Measurements from ENCODE around the gene VPS13C.
A peak's percentile ranks its signal among the peaks of the same experiment; 100 is the strongest.

The VPS13C gene

DNA sequence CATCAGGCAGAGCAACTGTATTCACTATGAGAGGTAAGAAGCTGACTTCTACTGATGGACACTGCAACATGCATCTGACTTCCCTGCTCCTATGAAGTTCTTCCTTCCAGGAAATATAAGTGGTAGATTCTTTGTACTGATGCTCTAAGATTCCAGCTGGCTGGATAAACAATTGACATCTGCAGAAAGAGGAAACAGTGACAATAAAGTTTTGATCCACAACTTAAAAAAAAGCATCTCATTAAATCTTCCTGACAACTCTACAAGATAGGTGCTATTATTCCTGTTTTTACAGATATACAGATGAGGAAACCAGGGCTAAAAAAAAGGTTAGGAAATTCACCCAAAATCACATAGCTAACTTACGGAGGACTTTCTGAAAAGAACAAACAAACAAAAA lies 142.8 kb downstream of the VPS13C start:
- no peak for DNase-seq

DNA sequence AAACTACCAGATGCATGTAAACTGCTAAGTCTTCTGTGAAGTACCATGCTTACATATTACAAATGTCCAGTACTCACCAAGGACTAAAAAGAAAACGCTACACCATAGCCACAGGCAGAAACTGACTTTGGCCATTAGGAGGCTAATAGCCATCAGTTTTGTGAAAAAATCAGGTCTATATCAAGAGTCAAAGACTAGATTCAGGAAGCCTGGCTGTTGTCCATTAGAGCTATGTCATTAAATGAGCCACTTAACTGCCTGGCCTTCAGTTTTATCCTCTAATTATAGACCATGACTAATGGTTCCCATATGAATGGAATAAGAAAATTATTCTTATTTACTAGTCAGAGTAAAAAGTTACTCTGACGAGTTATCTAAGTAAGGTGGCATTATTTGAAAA lies 144.1 kb downstream of the VPS13C start:
- DNase-seq = no peak

DNA sequence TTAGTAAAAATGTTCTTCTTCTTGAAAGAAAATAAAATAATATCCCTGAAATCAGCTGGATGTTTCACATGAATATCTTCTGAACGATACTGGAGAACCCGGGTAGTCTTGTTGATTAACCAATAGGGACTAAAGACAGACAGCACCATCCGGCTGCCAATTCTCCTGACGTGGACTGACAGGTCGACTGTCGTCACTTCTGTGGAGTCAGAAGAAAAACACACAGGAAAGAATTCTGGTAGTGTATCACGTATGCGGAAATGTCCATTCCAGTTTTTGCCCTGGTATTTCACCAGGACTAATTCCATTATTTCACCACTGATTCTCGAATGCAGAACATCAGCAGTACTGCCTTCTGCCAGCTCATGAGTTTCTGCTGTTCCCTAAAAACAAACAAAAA lies 144.6 kb downstream of the VPS13C start:
- DNase-seq = no peak

DNA sequence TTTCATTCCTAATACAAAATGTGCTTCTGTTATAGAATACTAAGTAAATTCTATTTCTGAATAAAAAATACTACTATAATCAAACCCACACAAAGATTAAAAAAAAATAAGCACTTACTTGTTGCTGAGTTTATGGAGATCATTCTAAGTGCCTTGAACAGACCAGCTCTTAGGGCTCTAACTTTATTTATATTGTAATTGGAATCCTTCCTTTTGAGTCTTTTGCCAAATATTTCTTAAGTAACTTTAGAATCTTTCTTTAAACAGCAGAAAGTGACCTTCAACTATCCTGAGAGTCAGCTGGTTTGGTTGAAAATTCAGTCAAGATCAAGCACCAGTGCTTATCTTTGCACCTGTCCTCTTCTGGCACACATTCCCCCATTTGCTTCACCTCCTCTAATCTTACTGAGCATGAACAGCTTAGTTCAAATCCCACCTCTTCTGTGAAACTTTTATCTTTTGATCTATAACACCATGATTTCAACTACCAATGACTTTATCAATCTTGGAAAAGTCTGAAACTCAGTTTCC lies 149.3 kb downstream of the VPS13C start:
- no peak for DNase-seq

DNA sequence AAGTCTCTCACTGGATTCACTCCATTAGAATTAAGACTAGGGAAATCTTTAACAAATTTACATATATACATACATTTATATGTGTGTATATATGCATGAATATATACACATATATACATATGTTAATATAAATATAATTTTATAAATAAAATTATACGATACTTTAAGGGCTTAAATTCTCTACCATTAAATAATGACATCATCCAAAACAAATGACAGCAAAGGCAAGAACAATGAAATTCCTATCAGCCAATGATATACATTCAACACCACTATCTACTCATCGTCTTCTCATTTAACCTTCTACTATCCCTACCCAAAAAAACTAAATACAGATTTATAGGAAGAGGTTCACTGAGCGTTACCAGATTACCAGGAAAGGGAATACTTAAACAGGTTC lies 152.0 kb downstream of the VPS13C start:
- DNase-seq = no peak

DNA sequence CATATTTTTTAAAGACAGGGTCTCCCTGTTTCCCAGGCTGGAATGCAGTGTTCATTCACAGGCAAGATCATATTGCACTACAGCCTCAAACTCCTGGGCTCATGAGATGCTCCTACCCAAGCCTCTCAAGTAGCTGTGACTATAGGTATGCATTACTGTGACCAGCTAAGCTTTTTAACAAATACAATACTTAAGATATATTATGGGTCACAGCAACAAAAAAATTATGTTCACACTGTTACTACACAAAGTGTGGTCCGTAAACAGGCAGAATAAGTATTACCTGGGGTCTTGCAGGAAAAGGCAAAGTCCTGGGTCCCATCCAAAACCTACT lies 152.5 kb downstream of the VPS13C start:
- no peak for DNase-seq

DNA sequence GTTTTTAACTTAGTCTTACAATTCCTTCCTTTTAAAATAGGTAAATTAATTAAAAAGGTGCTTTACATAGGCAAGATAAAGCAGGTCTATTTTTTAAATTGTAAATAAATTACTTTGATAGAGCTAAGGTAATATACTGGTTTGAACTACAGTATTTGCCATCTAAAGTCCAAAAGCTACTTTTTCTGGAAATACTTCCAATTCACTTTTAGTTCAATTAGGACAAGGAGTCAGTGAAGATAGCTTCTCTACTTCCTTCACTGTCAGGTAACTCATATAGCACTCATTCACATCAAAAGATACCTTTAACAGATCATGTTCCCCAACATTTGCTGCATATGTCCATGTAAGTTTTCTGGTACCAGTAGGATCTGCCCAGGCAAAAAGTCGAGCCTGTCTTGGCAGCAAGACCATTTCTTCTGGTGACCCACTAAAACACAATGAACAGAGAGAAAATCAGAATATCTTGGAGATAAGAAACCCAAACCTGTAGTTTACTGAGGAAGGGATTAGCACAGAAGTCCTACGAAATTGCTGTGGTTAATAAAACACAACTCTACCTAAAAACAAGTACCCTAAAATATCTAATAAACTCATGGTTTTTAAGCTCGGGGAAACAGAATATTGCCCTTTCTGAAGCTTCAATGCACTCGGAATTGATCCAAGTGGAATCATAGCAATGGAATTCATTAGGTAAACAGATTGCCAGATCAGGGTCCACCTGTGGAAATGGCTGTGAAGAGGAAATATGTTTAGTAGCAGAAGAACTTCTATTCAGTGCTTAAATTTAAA lies 153.1 kb downstream of the VPS13C start:
- DNase-seq = no peak

DNA sequence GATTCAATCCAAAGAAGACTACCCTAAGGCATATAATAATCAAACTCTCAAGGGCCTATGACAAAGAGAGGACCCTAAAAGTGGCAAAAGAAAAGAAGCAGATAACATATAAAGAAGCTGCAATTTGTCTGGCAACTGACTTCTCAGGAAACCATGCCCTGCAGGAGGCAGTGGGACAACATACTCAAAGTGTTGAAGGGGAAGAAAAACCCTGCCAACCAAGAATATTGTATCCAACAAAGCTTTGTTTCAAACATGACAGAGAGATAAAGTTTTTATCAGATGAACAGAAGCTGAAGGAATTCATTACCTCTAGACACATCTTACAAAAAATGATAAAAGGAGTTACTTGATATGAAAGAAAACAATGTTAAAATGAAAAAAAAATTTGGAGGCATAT lies 167.1 kb downstream of the VPS13C start:
- no peak for DNase-seq

DNA sequence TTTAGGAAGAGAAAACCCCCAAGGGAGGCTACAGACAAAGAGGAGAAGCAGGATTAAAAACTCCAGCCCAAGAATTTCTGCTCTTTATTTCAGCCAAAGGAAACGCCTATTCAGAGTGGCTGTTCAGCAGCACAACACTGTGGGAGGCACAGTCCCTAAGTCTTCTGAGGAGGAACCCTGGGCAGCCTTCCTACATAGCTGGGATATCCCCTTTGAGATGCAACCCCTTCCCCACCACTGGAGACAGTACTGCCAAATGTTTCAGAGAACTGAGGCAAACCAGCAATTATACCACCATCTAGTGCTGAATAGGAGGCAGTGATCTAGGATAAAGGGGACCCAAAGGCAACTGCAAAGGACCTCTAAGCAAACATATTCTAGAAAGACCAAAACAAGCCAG lies 168.1 kb downstream of the VPS13C start:
- DNase-seq = no peak

DNA sequence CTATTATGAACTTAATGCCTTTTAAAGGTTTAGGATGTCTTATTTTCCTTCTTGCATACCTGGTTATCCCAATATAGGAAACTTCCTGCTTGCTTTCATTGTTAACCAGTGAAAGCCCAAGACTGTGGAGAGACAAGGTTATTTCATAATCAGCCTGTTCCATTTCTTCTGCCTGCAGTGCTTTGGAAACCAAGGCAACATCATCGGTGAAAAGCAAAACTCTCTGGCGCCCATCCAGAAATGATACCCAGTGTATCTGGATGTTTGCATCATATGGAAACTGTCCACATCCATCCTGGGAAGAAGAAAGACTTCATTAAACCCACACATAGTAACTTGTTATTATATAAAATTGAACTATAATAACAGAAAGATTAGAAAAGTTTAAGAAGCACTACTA lies 170.1 kb downstream of the VPS13C start:
- DNase-seq = no peak

DNA sequence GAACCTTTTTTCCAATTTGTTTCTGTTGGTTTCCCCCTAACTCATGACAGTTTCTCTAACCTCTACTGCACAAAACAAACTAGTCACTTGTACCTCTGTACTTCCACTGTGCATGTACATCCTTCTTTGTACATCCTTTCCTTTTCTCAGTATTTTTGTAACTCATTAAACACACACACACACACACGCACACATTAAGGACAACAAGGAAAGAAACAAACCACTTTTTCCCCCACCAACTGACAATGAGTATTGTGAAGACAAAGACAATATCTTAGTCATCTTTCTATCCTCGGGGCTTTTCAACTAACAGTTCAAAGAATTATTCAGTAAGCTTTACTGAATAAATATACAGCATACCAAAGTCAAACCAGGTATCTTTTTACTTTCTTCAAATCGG lies 170.5 kb downstream of the VPS13C start:
- no peak for DNase-seq

DNA sequence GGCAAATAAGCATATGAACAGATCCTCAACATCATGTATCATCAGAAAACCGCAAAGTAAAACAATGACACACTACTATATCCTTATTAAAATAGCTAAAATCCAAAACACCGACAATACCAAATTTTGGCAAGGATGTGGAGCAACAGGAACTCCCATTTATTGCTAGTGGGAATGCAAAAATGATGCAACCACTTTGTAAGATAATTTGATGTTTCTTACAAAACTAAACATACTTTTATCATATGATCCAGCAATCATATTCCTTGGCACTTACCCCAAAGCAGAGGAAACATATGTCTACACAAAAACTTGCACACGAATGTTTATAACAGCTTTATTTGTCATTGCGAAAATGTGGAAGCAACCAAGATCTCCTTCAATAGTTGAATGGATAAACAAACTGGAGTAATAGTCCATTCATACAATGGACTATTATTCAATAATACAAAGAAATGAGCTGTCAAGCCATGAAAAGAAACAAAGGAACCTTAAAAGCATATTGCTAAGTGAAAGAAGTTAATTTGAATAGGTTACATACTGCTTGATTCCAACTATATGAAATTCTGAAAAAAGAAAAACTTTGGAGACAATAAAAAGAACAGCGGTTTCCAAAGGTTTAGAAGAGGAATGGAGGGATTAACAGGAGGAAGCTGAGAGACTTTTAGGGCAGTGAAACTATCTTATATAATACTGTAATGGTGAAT lies 172.0 kb downstream of the VPS13C start:
- no peak for DNase-seq

DNA sequence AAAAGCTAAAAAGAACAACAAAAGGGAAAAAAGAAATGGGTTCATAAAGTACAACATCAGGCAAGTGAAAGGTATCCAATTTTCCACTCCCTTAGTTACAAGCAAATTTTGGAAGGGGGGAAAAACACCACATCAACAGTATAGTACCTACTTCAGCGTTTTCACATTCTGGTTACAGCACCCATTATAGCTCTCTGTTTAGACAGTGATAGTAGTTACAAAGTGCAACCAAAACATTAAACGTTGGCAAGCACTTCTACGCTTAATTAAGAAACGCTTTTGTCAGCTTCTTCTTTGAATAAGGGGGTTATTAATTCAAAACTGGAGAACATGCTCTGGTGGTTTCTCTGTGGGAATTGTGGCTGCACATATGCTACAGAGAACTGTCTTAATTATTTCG lies 180.2 kb downstream of the VPS13C start:
- DNase-seq = no peak

DNA sequence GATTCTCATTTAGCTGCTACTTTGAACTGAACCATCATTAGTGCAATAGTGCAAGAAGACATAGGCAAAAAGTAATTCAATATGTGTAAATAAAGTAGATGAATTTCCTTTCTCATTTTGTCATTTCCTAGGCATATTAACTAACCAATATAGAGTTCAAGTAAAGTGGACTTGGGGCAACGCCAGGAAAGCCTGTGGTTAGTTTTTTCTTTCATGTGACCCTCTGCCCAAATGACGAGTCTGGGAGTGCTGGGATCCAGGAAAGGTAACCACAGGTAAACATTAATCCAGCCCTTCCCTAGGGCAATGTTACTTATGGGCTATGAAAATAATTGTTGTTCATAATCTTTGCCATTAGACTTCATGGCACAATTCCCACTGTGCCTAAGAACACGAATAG lies 181.0 kb downstream of the VPS13C start:
- no peak for DNase-seq

DNA sequence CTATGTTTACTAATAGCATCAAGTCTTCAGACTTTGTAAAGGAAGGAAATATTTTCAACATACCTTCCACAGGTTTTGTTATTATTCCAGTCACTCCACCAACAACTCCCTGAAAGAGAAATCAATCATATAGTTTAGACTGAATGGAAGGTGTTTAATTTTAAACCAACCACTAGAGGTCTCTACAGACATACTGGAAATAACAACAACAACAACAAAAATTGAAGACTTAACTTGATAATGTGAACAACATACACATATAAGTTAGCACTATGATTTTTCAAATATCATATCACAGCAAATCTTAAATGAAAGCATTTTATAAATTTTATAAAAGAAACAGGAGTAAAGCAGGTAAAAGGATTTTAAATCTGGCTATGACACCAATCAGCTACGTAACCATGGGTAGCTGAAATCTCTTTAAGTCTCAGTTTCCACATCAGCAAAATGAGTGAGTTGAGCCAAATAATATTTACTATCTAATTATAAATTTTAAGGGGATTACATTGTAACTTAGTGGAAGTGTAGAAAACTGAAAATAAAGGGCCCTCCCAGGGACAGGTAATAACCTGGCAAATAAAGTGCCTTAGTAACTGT lies 188.2 kb downstream of the VPS13C start:
- DNase-seq = peak in 1 of 2 experiments; percentile 11

DNA sequence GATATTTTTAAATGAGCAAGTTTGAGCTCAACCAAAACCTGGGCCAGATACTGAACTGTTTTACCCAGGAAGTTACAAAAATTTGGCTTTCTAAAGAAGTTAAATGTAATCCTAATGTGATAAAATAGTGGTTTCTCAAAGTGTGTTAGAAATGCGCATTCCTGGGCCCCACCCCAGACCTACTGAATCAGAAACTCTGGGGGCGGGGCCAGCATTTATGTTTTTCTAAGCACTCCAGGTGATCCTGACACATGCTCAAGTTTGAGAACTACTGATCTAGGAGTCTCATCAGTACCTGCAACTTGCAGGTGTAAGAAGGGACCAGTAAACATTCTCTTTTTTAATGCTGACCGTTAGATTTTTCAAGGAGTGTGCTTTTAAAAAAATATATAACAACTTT lies 190.6 kb downstream of the VPS13C start:
- DNase-seq = no peak

DNA sequence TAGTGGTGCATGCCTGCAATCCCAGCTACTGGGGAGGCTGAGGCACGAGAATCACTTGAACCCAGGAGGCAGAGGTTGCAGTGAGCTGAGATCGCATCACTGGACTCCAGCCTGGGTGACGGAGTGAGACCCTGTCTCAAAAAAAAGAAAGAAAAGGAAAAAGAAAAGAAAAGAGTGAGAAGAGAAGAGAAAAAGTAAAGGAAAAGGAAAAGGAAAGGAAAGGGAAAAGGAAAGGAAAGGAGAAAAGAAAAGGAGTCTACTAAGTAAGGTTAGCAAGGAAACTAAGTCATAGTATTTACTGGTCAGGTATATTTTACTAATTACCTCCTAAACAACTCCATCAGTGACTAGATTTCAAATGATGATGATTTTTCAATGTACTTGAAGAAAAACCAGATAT lies 198.3 kb downstream of the VPS13C start:
- DNase-seq = no peak

DNA sequence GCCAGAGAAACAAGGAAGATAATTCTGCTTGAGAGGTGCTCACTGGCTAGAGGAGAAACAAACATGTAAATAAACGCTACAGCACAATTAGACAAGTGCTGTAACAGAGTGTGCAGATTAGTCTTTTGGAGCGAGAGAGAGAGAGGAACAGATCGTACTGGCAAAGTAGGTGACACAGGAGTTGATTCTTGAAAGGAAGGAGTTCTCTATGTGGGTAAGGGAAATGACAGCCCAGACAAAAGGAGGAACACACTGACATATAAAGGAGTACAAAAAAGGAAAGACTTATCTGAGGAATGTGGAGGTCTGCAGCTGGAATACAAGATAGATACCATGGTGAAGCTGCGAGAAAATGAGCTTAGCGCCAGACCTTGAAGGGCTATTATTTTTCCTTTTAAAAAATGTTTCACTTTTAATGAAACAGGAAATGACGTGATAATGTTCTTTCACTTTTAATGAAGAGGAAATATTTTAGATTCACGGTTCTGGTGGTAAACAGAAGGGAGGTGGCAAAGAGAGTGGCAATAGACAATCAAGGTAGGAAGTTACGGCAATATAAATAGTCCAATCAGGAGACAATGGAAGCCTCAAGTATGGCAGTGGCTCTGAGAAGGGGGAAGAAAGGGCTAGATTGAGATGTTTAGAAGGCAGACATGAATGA lies 202.9 kb downstream of the VPS13C start:
- DNase-seq = no peak

DNA sequence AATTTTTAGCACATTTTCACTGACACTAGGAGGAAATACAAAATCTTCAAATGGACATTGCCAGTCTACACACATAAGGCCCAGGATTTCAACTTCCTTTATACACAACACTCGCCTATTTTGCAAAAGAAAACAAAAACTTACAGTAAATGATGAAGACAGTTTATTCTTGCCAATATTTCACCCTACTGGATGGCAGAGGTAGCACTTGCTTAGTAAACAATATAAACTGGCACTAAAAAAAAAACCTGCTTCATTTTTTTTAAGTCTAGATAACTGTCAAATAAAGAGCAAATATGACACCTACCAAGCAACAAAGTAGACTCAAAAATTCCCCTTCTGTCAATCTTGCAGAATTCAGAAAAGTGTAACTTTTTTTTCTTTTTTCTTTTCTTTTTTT lies 204.0 kb downstream of the VPS13C start:
- DNase-seq = no peak

DNA sequence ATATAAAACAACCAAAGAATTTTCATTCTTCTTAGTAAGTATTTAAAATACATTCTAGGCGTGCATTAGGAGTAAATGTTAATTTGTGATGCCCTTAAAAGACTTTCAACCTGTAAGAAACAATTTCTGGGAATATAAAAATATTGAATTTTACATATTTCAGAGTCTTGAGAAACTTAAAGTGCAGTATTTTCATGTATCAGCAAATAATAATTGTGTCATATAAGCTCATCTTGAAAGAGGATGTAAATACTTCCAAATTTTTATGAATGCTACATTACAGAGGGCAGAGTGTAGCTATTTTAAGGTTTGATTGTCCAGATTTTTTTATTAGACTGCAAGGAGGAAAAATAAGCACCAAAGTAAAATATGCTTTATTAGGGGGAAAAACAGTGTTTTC lies 207.1 kb downstream of the VPS13C start:
- no peak for DNase-seq

DNA sequence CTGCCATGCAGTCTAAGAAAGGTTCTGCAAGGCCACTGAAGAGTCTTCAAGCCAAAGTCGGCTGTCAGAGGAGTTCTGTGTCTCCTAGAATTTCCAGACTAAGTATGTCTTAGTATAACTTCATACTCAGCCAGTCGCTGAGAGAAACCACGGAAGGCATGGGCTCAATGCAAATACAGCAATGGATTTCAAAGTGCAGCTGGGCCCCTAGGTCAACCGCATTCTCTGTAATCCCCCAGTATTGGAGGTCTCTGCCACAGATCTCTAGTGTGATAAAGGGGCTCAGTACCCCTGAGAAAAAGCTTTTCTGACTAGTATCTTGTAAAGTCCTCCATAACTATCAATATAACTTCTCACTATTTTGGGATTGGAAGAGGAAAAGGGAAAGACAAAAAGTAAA lies 208.3 kb downstream of the VPS13C start:
- DNase-seq = no peak

DNA sequence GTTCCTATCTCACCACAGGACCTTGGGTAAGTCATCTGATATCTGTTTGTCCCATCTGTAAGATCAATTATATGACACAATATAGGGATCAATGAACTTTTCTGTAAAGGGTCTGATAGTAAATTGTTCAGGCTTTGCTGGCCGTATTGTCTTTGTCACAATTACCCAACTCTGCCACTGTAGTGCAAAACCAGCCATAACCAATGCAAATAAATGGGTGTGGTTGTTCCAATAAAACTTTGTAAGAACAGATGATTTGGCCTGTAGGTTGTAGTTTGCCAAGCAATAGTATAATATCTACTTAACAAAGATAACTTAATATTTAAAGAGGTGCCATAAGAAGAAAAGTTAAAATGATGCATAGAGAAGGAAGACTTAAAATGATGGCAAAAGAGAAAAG lies 210.8 kb downstream of the VPS13C start:
- no peak for DNase-seq

DNA sequence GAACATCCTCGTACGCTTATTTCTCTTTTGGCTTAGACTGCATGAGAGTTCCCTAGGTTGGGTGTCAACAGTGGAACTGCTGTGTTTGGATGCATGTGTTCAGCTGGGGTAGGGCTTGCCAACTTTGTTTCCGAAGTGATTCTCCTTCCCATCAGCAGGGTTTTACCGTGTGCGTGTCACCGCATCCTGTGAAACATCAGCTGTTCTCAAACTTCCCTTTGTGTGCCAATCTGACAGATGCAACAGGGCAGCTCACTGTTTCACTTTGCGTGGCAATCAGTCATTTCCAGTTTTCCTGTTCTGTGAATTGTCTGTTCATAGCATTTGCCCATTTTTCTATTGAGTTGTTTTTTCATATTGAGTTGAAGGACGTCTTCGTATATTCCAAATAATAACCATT lies 218.8 kb downstream of the VPS13C start:
- DNase-seq = no peak

DNA sequence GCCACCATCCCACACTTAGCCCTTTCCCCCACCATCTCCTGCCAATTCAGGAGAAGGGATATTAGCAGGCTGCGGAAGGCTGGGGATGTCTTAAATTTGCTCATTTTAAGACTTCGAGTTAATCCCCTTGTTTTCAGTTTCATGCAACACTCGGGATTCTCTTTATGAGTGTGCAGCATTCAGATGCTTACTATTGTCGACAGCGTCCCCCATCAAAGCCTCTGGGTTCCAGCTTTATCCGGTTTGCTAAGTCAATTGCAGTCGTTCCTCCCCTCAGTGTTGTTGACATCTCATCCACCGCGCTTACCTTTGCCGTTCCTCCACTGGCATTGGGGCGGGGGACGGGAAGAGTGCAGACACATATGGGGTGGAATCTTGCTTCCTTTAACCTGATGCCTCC lies 220.2 kb downstream of the VPS13C start:
- DNase-seq = no peak

All from NCI-H446 (cell line).